OCI-LY7 (cell line): Measurements from ENCODE around the gene ALKBH3. TPM values are rescaled to one million over a fixed set of nuclear protein-coding genes. Genes with fewer than 3 reads are reported as not detected.

Experiments used
- BruUV-seq: library from RNA; stranded (reverse); fragments of 400-500 nt; replicated peaks from 2 replicates; lab custom pipeline; 2021; lab: Mats Ljungman, UMichigan
- CTCF ChIA-PET: fragments of 300-600 bp; sonication (Branson Sonifier 250); formaldehyde crosslinking; loops from one replicate; lab custom pipeline; 2022; ENCODE audit warnings: antibody characterized with exemption; ENCODE audit not compliant: unreplicated experiment; lab: Charles Lee
- POLR2A ChIA-PET: fragments of 300-600 bp; sonication (Branson Sonifier 250); formaldehyde crosslinking; loops from one replicate; lab custom pipeline; 2022; ENCODE audit warnings: antibody characterized with exemption; lab: Charles Lee
- DNase-seq: peaks from one replicate; pipeline ENCODE4 v3.0.0-alpha.2; 2015; ENCODE audit warnings: low spot score
- H2AFZ ChIP-seq: fragments of 200-600 bp; sonication (generic), shearing (Covaris generic); 2 replicates; pipeline ENCODE4 v1.6.1; 2014; ENCODE audit warnings: mild to moderate bottlenecking, antibody characterized with exemption, low read length, moderate library complexity
- H3K27ac ChIP-seq: fragments of 200-600 bp; sonication (generic); 2 replicates; pipeline ENCODE4 v1.5.1; 2014; ENCODE audit warnings: mixed run types, low read depth, mild to moderate bottlenecking, moderate library complexity, low read length, inconsistent platforms; ENCODE audit not compliant: poor library complexity, severe bottlenecking
- H3K36me3 ChIP-seq: fragments of 200-600 bp; sonication (generic); 2 replicates; pipeline ENCODE4 v1.6.1; 2014; ENCODE audit warnings: mild to moderate bottlenecking, antibody characterized with exemption, low read length, moderate library complexity, mixed read lengths; ENCODE audit not compliant: insufficient read depth
- H3K4me1 ChIP-seq: fragments of 200-600 bp; sonication (generic); 2 replicates; pipeline ENCODE4 v1.5.1; 2014; ENCODE audit warnings: mild to moderate bottlenecking, low read length; ENCODE audit not compliant: insufficient read depth, poor library complexity, severe bottlenecking
- H3K4me2 ChIP-seq: fragments of 200-600 bp; sonication (generic); 2 replicates; pipeline ENCODE4 v1.6.1; 2014; ENCODE audit warnings: mild to moderate bottlenecking, low read length
- H3K4me3 ChIP-seq: fragments of 200-600 bp; sonication (generic); 2 replicates; pipeline ENCODE4 v1.5.1; 2014; ENCODE audit warnings: mild to moderate bottlenecking, low read depth, low read length; ENCODE audit not compliant: poor library complexity, severe bottlenecking
- H3K79me2 ChIP-seq: fragments of 200-600 bp; sonication (generic); 2 replicates; pipeline ENCODE4 v1.6.1; 2016; ENCODE audit warnings: low read depth, mild to moderate bottlenecking, low read length, moderate library complexity, mixed read lengths; ENCODE audit not compliant: insufficient read depth
- H3K9me2 ChIP-seq: fragments of 200-600 bp; sonication (generic); 2 replicates; pipeline ENCODE4 v1.6.1; 2016; ENCODE audit warnings: mild to moderate bottlenecking, low read length, mixed read lengths; ENCODE audit not compliant: insufficient read depth
- H3K9me3 ChIP-seq: fragments of 200-600 bp; sonication (generic); 2 replicates; pipeline ENCODE4 v1.6.1; 2014; ENCODE audit warnings: mild to moderate bottlenecking, mixed run types, low read length, mixed read lengths
- H4K20me1 ChIP-seq: fragments of 200-600 bp; sonication (generic); 2 replicates; pipeline ENCODE4 v1.6.1; 2014; ENCODE audit warnings: mild to moderate bottlenecking, antibody characterized with exemption, low read length, moderate library complexity, mixed read lengths; ENCODE audit not compliant: insufficient read depth
- EZH2phosphoT487 ChIP-seq: fragments of 200-600 bp; sonication (generic); IDR thresholded peaks from 2 replicates; pipeline ENCODE4 v1.6.1; 2018; ENCODE audit warnings: low read depth, borderline replicate concordance, mild to moderate bottlenecking, mixed run types, antibody characterized with exemption, low read length, moderate library complexity, mixed read lengths
- intact Hi-C: fragments of 100-400 bp; cut with micrococcal nuclease; formaldehyde crosslinking; loops from one replicate; pipeline ENCODE4 v1.10.0; 2022; ENCODE audit not compliant: unreplicated experiment
- total RNA-seq, 2 experiments: library from RNA; depleted of rRNA in 1 of 2; stranded (reverse); fragments of >200 nt in 1 of 2; shearing (Covaris generic) in 1 of 2; gene quantifications; 2 replicates each; pipeline ENCODE4 v1.2.3, GENCODE V29; 2014 to 2022
- TF ChIP-seq, protein P1 (sequence below): fragments of 200-600 bp; sonication (generic); conservative IDR thresholded peaks from 2 replicates; pipeline ENCODE4 v1.5.1; 2014; ENCODE audit warnings: mild to moderate bottlenecking, antibody characterized with exemption, low read length, moderate library complexity, mixed read lengths

Gene ALKBH3
- total RNA-seq, 2 experiments from 2014 or later = not detected

DNA sequence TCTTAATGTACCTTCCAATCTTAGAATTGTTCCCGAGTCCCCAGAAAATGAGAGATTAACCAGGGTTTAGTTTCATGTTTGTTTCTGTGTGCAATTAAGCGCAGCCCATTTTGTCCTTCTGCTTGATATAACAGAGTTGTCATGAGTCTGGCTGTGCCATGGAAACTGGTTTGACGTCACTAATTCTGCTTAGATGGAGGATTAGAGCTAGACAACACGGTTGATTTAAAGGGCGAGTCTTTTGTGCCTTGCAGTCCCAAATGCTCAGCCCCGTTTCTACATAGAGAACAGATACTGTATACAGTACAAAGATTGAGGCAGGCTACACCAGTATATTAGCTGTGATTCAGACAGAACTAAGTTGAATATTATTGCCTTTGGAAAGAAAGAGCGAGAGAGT, 45.5 kb upstream of the ALKBH3 start:
- Histone ChIP-seq H3K9me3 (no peaks in the 10 kb centered on the region), H3K27ac (no peak overlapping the region), H2AFZ (no peak overlapping the region), H3K9me2 (no peaks in the 10 kb centered on the region), H3K4me3 (no peak overlapping the region), H4K20me1 (no peaks in the 10 kb centered on the region), H3K4me2 (no peak overlapping the region), H3K79me2 (no peaks in the 10 kb centered on the region), H3K36me3 (peaks cover 65% of the 10 kb centered on the region), H3K4me1 (no peaks in the 10 kb centered on the region)
- intact Hi-C loops = no loop called here
- DNase-seq = no peak
- POLR2A ChIA-PET = no interaction called here
- TF ChIP-seq EZH2phosphoT487 = no peak
- TF ChIP-seq, protein P1, sequence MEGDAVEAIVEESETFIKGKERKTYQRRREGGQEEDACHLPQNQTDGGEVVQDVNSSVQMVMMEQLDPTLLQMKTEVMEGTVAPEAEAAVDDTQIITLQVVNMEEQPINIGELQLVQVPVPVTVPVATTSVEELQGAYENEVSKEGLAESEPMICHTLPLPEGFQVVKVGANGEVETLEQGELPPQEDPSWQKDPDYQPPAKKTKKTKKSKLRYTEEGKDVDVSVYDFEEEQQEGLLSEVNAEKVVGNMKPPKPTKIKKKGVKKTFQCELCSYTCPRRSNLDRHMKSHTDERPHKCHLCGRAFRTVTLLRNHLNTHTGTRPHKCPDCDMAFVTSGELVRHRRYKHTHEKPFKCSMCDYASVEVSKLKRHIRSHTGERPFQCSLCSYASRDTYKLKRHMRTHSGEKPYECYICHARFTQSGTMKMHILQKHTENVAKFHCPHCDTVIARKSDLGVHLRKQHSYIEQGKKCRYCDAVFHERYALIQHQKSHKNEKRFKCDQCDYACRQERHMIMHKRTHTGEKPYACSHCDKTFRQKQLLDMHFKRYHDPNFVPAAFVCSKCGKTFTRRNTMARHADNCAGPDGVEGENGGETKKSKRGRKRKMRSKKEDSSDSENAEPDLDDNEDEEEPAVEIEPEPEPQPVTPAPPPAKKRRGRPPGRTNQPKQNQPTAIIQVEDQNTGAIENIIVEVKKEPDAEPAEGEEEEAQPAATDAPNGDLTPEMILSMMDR = no peak
- CTCF ChIA-PET = no interaction called here
- no TSS peak for BruUV-seq

GRCh38 chr11:43837879-43838278, 42.8 kb upstream of the ALKBH3 start:
- intact Hi-C loops = no loop called here
- Histone ChIP-seq H3K4me2 (no peak overlapping the region), H3K36me3 (peaks cover 63% of the 10 kb centered on the region), H3K9me2 (no peaks in the 10 kb centered on the region), H4K20me1 (no peaks in the 10 kb centered on the region), H3K9me3 (no peaks in the 10 kb centered on the region), H2AFZ (no peak overlapping the region), H3K79me2 (no peaks in the 10 kb centered on the region), H3K4me3 (no peak overlapping the region), H3K4me1 (no peaks in the 10 kb centered on the region), H3K27ac (no peak overlapping the region)
- ChIA-PET CTCF (no interaction called here), POLR2A (interaction anchor here (1.0 to 2.1 kb wide), 5 partner anchors 11 to 370 kb away, joined by 3 to 5 read pairs (median 4); partner anchors contain the start of gene HSD17B12)
- DNase-seq = no peak
- BruUV-seq = TSS peak; percentile 35
- TF ChIP-seq, protein P1 = no peak
- no peak for TF ChIP-seq EZH2phosphoT487

DNA sequence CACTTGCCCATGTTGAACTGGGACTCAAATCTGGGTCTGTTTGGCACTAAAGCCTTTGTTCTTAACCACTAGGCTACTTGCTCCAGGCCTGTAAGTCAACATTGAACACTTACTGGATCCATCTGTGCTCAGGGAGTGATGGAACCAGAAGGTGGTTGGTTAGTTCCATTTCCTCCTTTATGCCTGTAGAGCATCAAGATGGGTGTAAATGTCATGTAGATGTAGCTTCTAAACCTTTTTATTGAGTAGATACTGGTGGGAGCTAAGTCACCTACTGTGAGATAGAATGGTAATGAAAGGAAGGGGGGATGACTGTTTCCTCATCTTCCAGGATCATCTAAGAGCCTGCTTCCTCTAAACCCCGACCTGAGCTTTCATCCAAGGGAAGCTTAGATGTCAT, 38.6 kb upstream of the ALKBH3 start:
- ChIA-PET POLR2A (interaction anchor here (0.7 to 2.1 kb wide), 4 partner anchors 10 to 354 kb away, joined by 3 to 5 read pairs (median 4); no protein-coding TSS in a partner anchor), CTCF (no interaction called here)
- Histone ChIP-seq H3K4me2 (no peak overlapping the region), H3K79me2 (no peaks in the 10 kb centered on the region), H3K4me3 (no peak overlapping the region), H3K27ac (no peak overlapping the region), H3K9me2 (no peaks in the 10 kb centered on the region), H4K20me1 (no peaks in the 10 kb centered on the region), H2AFZ (no peak overlapping the region), H3K4me1 (no peaks in the 10 kb centered on the region), H3K36me3 (peaks cover 65% of the 10 kb centered on the region), H3K9me3 (no peaks in the 10 kb centered on the region)
- intact Hi-C loops = no loop called here
- no peak for TF ChIP-seq EZH2phosphoT487
- TF ChIP-seq, protein P1 = no peak
- no TSS peak for BruUV-seq
- DNase-seq = no peak
